CD4-positive, alpha-beta T cell (primary cell): ENCODE data around the gene ASXL1. TPM values are rescaled to one million over a fixed set of nuclear protein-coding genes. Genes with fewer than 3 reads are reported as not detected.

Experiments
- ATAC-seq: fragments of 200-7000 bp; cut with Tn5 transposase; one replicate; pipeline ENCODE4 v1.10.0; 2022; ENCODE audit warnings: mild to moderate bottlenecking; ENCODE audit not compliant: poor library complexity
- CTCF ChIA-PET: fragments of 350-600 bp; sonication (Branson Sonifier 250); formaldehyde crosslinking; loops from one replicate; lab custom pipeline; 2021; ENCODE audit warnings: antibody characterized with exemption, inconsistent platforms; lab: Charles Lee
- POLR2A ChIA-PET: fragments of 350-600 bp; sonication (Branson Sonifier 250); formaldehyde crosslinking; loops from one replicate; lab custom pipeline; 2021; ENCODE audit warnings: antibody characterized with exemption, inconsistent platforms; lab: Charles Lee
- DNase-seq, 14 experiments: peaks; one replicate each; pipeline ENCODE4 v3.0.0-alpha.2; 2013 to 2020; ENCODE audit warnings: mixed read lengths in 2 of 14
- H3K27ac ChIP-seq, 2 donors: one replicate each; pipeline versions ENCODE4 v1.5.1 to v1.7.0; 2013; ENCODE audit warnings: low read length in 2 of 2, low read depth in 1 of 2, mild to moderate bottlenecking in 1 of 2
- H3K27me3 ChIP-seq, 2 experiments: 1 replicate in 1 of 2; 2 replicates in 1 of 2; pipeline versions ENCODE4 v1.6.1 to v1.7.0; 2013; ENCODE audit warnings: low read length in 2 of 2, control low read depth in 1 of 2, mild to moderate bottlenecking in 1 of 2, moderate library complexity in 1 of 2; ENCODE audit not compliant: insufficient read depth in 2 of 2, control insufficient read depth in 1 of 2
- H3K36me3 ChIP-seq: one replicate; pipeline ENCODE4 v1.6.1; 2013; ENCODE audit warnings: low read length, control low read depth; ENCODE audit not compliant: insufficient read depth
- H3K4me1 ChIP-seq: one replicate; pipeline ENCODE4 v1.6.1; 2013; ENCODE audit warnings: low read length, control low read depth; ENCODE audit not compliant: insufficient read depth
- H3K4me3 ChIP-seq: one replicate; pipeline ENCODE4 v1.5.1; 2013; ENCODE audit warnings: mild to moderate bottlenecking, low read length, moderate library complexity
- H3K9me3 ChIP-seq, 2 experiments: 1 replicate in 1 of 2; 2 replicates in 1 of 2; pipeline versions ENCODE4 v1.6.1 to v1.7.0; 2013; ENCODE audit warnings: low read length in 2 of 2, mild to moderate bottlenecking in 2 of 2, control low read depth in 1 of 2, moderate library complexity in 1 of 2; ENCODE audit not compliant: control insufficient read depth in 1 of 2, insufficient read depth in 1 of 2
- H3K27ac Mint-ChIP-seq: one replicate; pipeline ENCODE4 v1.8.0; 2020; ENCODE audit warnings: mixed read lengths
- H3K27me3 Mint-ChIP-seq: one replicate; pipeline ENCODE4 v1.8.0; 2021; ENCODE audit warnings: mixed read lengths
- H3K36me3 Mint-ChIP-seq: one replicate; pipeline ENCODE4 v1.8.0; 2021; ENCODE audit warnings: low read depth, mixed read lengths
- H3K4me1 Mint-ChIP-seq: one replicate; pipeline ENCODE4 v1.8.0; 2021; ENCODE audit warnings: low read depth, mixed read lengths
- H3K4me3 Mint-ChIP-seq: one replicate; pipeline ENCODE4 v1.8.0; 2020; ENCODE audit warnings: mild to moderate bottlenecking, mixed read lengths
- H3K9me3 Mint-ChIP-seq: one replicate; pipeline ENCODE4 v1.8.0; 2020; ENCODE audit warnings: mixed read lengths
- intact Hi-C, 2 experiments: fragments of 100-400 bp; cut with DNase I in 1 of 2; cut with micrococcal nuclease in 1 of 2; formaldehyde crosslinking; loops; one replicate each; pipeline versions ENCODE4 v1.15.1 to v1.9.0; 2023 to 2025; cut with DNase I, micrococcal nuclease
- total RNA-seq, 174 experiments: library from RNA in 2 of 174; stranded (reverse) in 2 of 174; gene quantifications; one replicate each; pipeline ENCODE4 v1.2.3 and lab custom pipeline; 2021 to 2026
- TF ChIP-seq, protein P1 (sequence below): fragments of 200-600 bp; IDR thresholded peaks from one replicate; pipeline ENCODE4 v1.8.0; 2022; ENCODE audit warnings: antibody characterized with exemption, mild to moderate bottlenecking

ASXL1 gene
- total RNA-seq, 2 experiments from 2014 or later = 213 to 222 TPM

DNA sequence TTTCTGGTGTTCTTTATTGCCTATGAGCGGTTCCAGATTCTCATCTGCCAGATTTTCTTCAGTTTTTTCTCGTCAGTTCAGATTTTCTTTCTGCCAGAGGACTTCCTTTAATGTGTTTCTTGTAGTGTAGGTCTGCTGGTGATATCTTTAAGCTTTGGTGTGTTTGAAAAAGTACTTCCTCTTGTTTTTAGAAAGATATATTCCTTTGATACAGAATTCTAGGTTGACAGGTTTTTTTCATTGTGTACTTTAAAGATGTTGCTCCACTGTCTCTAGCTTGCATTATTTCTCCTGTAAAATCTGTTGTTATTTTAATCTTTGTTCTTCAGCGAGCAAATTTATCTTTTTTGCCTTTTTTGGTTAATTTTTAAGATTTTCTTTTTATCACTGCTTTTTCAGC, 36.9 kb downstream of the ASXL1 start:
- Mint-ChIP-seq H3K9me3 (peaks cover 5% of the 10 kb centered on the region), H3K27me3 (no peaks in the 10 kb centered on the region), H3K4me1 (peaks cover 57% of the 10 kb centered on the region), H3K27ac (peak overlapping the region; percentile 69), H3K4me3 (peak overlapping the region; percentile 31), H3K36me3 (peaks cover 75% of the 10 kb centered on the region)
- TF ChIP-seq, protein P1, sequence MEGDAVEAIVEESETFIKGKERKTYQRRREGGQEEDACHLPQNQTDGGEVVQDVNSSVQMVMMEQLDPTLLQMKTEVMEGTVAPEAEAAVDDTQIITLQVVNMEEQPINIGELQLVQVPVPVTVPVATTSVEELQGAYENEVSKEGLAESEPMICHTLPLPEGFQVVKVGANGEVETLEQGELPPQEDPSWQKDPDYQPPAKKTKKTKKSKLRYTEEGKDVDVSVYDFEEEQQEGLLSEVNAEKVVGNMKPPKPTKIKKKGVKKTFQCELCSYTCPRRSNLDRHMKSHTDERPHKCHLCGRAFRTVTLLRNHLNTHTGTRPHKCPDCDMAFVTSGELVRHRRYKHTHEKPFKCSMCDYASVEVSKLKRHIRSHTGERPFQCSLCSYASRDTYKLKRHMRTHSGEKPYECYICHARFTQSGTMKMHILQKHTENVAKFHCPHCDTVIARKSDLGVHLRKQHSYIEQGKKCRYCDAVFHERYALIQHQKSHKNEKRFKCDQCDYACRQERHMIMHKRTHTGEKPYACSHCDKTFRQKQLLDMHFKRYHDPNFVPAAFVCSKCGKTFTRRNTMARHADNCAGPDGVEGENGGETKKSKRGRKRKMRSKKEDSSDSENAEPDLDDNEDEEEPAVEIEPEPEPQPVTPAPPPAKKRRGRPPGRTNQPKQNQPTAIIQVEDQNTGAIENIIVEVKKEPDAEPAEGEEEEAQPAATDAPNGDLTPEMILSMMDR = no peak
- no peak overlapping the region for H3K27ac ChIP-seq
- CTCF ChIA-PET = interaction anchor here (1.3 kb wide), 1 partner anchor 10 kb away, joined by 3 read pairs; no protein-coding TSS in a partner anchor
- H3K27me3 ChIP-seq = no peaks in the 10 kb centered on the region
- DNase-seq = no peak
- no peak for ATAC-seq
- intact Hi-C loops = no loop called here
- H3K4me3 ChIP-seq = no peak overlapping the region
- peaks cover 0 to 9% of the 10 kb centered on the region in 2 experiments for H3K9me3 ChIP-seq
- H3K36me3 ChIP-seq = peaks cover 30% of the 10 kb centered on the region
- POLR2A ChIA-PET = interaction anchor here (0.7 kb wide), 1 partner anchor 31 kb away, joined by 3 read pairs; no protein-coding TSS in a partner anchor
- H3K4me1 ChIP-seq = peaks cover 10% of the 10 kb centered on the region

- Histone ChIP-seq H3K27ac (no peak overlapping the region), H3K4me3 (no peak overlapping the region), H3K27me3 (no peaks in the 10 kb centered on the region), H3K4me1 (peaks cover 8% of the 10 kb centered on the region), H3K9me3 (peaks cover 0 to 9% of the 10 kb centered on the region in 2 experiments), H3K36me3 (peaks cover 27% of the 10 kb centered on the region)
- Mint-ChIP-seq H3K9me3 (peaks cover 7% of the 10 kb centered on the region), H3K27me3 (no peaks in the 10 kb centered on the region), H3K36me3 (peaks cover 78% of the 10 kb centered on the region), H3K4me3 (no peak overlapping the region), H3K4me1 (peaks cover 58% of the 10 kb centered on the region), H3K27ac (peak overlapping the region; percentile 69)
- ATAC-seq (no peak), DNase-seq (no peak)
- TF ChIP-seq, protein P1 = no peak
- CTCF ChIA-PET = interaction anchor here (0.7 to 1.5 kb wide), 2 partner anchors 19 to 37 kb away, joined by 3 to 4 read pairs; no protein-coding TSS in a partner anchor
- intact Hi-C loops = no loop called here
- POLR2A ChIA-PET = no interaction called here
These were observed 38.6 kb downstream of the ASXL1 start for GRCh38 chr20:32396646-32397160.

DNA sequence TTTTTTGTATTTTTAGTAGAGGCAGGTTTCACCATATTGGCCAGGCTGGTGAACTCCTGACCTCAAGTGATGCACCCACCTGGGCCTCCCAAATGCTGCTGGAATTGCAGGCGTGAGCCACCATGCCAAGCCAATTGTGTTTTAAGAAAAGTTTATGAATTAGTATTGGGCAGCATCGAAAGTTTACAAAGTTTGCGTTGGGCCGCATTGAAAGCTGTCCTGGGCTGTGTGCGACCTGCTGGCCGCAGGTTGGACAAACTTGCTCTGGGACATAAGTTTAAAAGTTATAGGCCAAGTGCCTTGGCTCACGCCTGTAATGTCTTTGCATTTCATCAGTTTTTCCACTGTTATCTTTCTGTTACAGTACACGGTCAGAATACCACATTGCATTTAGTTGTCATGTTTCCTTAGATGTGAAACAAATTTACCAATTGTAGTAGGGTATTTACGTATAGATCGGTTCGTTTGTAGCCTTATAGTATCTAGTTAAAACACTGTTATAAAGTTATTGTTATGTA, 39.5 kb downstream of the ASXL1 start:
- Histone ChIP-seq H3K36me3 (peaks cover 33% of the 10 kb centered on the region), H3K4me3 (no peak overlapping the region), H3K4me1 (peaks cover 8% of the 10 kb centered on the region), H3K27ac (no peak overlapping the region), H3K27me3 (no peaks in the 10 kb centered on the region), H3K9me3 (peaks cover 0 to 9% of the 10 kb centered on the region in 2 experiments)
- intact Hi-C loops = no loop called here
- no peaks in the 10 kb centered on the region for H3K27me3 Mint-ChIP-seq
- ATAC-seq (no peak), DNase-seq (no peak)
- TF ChIP-seq, protein P1 = no peak
- peaks cover 52% of the 10 kb centered on the region for H3K4me1 Mint-ChIP-seq
- CTCF ChIA-PET = no interaction called here
- POLR2A ChIA-PET = no interaction called here
- H3K36me3 Mint-ChIP-seq = peaks cover 80% of the 10 kb centered on the region
- H3K4me3 Mint-ChIP-seq = no peak overlapping the region
- H3K27ac Mint-ChIP-seq = no peak overlapping the region
- peaks cover 7% of the 10 kb centered on the region for H3K9me3 Mint-ChIP-seq
